ENCODE results near the gene SPRR1B. TPM values are rescaled to one million over a fixed set of nuclear protein-coding genes. Genes with fewer than 3 reads are reported as not detected.

Gene SPRR1B, protein sequence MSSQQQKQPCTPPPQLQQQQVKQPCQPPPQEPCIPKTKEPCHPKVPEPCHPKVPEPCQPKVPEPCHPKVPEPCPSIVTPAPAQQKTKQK
- polyA plus RNA-seq (2012; ENCODE audit: missing spikeins) = not detected

DNA sequence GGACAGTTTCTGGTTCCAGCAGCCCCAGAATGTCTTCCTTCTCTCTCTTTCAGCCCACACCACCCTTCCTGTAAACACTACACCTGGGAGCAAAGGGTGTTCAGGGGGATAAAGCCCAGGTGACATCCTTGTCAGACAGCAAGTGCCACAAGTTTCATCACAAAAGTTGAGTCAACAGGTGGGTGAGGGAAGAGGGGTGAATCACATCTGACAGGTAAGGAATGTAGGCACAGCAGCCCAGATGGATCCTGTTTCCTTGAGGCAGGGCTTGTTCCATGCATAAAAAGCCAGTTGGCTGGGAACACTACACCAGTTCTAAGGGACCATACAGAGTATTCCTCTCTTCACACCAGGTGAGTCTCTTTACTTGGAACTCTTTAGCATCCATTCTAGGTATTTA, at the start of gene SPRR1B:
SPRR1B (plus strand) TSS at position 309 of the 400 bp plus-strand sequence. CDS start 1,143 bp downstream, outside the sequence.
- FAIRE-seq (no peak), DNase-seq (ENCODE audit: insufficient read length) (no peak)
- TF ChIP-seq POLR2AphosphoS5 (IDR thresholded peaks at IDR 0.05; ENCODE audit: low read depth, low read length) = no peak
- TF ChIP-seq TAF1 (IDR thresholded peaks at IDR 0.05; ENCODE audit: borderline replicate concordance, low read depth, low read length) = no peak
- TF ChIP-seq POLR2A (IDR thresholded peaks at IDR 0.05; ENCODE audit: low read depth, low read length) = no peak

DNA sequence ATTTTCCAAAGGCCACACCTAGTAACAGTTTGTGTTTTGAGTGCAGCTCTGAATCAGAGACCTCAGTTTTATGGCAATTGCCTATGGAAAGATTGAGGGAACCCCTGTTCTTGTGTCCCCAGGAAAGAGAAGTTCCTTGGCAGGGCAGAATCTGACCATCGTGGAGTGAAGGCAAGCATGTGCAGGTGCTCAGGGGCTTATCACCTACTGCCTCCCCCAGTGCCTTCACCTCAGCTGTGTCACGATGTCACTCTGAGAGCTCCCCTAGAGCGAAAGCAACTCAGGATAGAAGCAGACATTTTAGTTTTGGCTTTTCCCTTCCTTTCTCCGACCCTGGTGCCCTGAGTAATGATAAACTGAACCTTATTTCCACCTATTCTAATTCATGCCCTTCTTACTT, 48.9 kb upstream of the SPRR1B start:
- FAIRE-seq = no peak

DNA sequence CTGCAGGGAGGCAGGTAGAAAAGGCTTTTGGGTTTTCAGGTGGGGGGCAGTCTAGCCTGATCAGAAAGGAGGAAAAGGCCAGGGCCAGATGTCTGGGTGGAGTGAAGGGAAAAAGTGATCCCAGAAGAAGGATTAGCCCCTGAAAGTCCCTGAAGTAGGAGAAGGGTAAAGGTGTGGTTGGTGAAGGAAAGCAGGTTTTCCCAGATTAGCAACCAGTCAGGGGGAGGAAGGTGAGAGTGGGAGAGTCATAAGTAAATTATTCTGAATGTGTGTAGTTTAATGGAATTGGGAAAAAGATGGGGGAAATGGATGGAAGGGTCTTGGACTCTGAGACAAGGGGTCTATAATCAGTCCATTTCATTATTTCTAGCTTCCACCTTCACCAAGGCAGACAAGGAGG, 47.8 kb upstream of the SPRR1B start:
- no peak for FAIRE-seq
- TF ChIP-seq POLR2A (IDR thresholded peaks at IDR 0.05; ENCODE audit: low read depth, low read length) (no peak), POLR2AphosphoS5 (IDR thresholded peaks at IDR 0.05; ENCODE audit: low read depth, low read length) (no peak), TAF1 (IDR thresholded peaks at IDR 0.05; ENCODE audit: borderline replicate concordance, low read depth, low read length) (no peak)
- no peak for DNase-seq (ENCODE audit: insufficient read length)

More for the DNA sequence above, 48.9 kb upstream of the SPRR1B start:
- TF ChIP-seq POLR2A (IDR thresholded peaks at IDR 0.05; ENCODE audit: low read depth, low read length) (no peak), TAF1 (IDR thresholded peaks at IDR 0.05; ENCODE audit: borderline replicate concordance, low read depth, low read length) (no peak), POLR2AphosphoS5 (IDR thresholded peaks at IDR 0.05; ENCODE audit: low read depth, low read length) (no peak)
- DNase-seq (ENCODE audit: insufficient read length) = no peak

DNA sequence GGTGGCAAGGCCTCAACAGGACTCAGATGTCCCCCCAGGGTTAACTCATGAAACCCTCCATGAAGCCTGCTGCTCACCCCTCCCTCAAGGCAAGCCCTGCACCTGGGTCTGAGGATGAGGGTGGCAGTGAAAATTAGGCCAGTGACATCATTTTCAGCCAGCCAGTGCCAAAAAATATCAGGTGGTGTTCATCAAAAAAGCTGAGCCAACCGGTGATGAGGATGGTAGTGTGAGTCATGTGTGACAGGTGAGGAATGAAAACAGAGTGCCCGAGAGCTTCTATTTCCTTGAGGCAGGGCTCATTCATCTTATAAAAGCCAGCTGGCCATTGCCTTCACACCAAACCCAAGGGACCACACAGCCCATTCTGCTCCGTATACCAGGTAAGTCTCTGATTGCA, 47.3 kb upstream of the SPRR1B start, which contains the start of gene SPRR1A:
SPRR1A (plus strand) TSS at position 339 of the 400 bp plus-strand sequence. CDS start 1,150 bp downstream, outside the sequence.
- TF ChIP-seq TAF1 (IDR thresholded peaks at IDR 0.05; ENCODE audit: borderline replicate concordance, low read depth, low read length) (no peak), POLR2A (IDR thresholded peaks at IDR 0.05; ENCODE audit: low read depth, low read length) (no peak), POLR2AphosphoS5 (IDR thresholded peaks at IDR 0.05; ENCODE audit: low read depth, low read length) (no peak)

DNA sequence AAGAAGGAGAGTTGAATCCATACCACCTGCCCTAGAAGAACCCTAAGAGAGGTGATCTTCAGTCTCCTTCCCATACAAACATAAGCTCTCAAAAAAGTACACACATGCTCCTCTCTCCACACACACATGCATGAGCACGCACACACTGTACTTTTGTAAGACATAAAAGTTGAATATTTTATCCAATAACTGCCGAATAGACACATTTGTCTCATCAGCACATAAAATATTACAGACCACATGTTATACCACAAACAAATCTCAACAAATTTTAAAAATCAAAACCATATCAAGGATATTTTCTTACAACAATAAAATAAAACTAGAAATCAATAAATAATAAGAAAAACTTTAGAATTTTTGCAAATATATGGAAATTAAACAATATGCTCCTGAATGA, 44.4 kb upstream of the SPRR1B start:
- FAIRE-seq (no peak), DNase-seq (ENCODE audit: insufficient read length) (no peak)

More for the DNA sequence above, 47.3 kb upstream of the SPRR1B start, which contains the start of gene SPRR1A:
- no peak for DNase-seq (ENCODE audit: insufficient read length)
- FAIRE-seq = no peak

DNA sequence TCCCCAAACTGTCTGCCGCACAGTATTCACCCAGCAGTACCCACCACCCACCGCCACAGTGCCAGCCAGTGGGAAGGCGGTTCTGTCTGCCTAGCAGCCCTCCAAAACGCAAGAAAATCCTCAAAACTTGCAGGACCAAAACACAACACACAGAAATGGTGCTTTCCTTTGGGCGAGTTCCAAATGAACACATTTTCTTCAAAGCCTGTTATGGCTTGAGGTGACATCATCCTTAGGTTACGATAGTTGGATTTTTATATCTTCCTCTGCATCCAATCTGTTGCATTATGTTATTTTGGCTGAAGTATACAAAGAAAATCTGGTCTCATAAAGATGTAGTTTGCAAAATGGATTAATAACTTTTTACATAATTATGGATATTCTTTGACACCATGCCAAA, 37.8 kb upstream of the SPRR1B start:
- TF ChIP-seq TAF1 (IDR thresholded peaks at IDR 0.05; ENCODE audit: borderline replicate concordance, low read depth, low read length) = no peak
- TF ChIP-seq POLR2AphosphoS5 (IDR thresholded peaks at IDR 0.05; ENCODE audit: low read depth, low read length) = no peak
- TF ChIP-seq POLR2A (IDR thresholded peaks at IDR 0.05; ENCODE audit: low read depth, low read length) = no peak
- DNase-seq (ENCODE audit: insufficient read length) = no peak
- no peak for FAIRE-seq

More for the DNA sequence above, 44.4 kb upstream of the SPRR1B start:
- TF ChIP-seq TAF1 (IDR thresholded peaks at IDR 0.05; ENCODE audit: borderline replicate concordance, low read depth, low read length) = no peak
- TF ChIP-seq POLR2AphosphoS5 (IDR thresholded peaks at IDR 0.05; ENCODE audit: low read depth, low read length) = no peak
- no peak for TF ChIP-seq POLR2A (IDR thresholded peaks at IDR 0.05; ENCODE audit: low read depth, low read length)

DNA sequence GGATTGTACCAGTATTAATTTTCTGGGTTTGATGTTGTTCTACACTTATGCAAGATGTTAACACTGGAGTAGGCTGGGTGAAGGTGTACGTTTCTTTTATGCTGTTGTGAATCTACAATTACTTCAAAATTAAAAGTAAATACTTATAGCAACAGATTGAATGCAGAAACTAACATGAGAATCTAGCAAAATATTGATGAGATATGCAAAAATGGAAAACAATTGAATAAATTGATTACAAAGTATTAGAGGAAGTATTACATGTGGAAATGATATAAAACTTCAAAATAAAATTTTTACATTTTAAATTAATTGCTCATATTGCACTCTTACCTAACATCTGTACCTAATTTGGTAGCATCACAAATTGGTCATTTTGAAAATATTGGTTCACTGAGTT, 35.2 kb upstream of the SPRR1B start:
- FAIRE-seq (no peak), DNase-seq (ENCODE audit: insufficient read length) (no peak)
- no peak for TF ChIP-seq POLR2A (IDR thresholded peaks at IDR 0.05; ENCODE audit: low read depth, low read length)
- TF ChIP-seq POLR2AphosphoS5 (IDR thresholded peaks at IDR 0.05; ENCODE audit: low read depth, low read length) = no peak
- TF ChIP-seq TAF1 (IDR thresholded peaks at IDR 0.05; ENCODE audit: borderline replicate concordance, low read depth, low read length) = no peak

DNA sequence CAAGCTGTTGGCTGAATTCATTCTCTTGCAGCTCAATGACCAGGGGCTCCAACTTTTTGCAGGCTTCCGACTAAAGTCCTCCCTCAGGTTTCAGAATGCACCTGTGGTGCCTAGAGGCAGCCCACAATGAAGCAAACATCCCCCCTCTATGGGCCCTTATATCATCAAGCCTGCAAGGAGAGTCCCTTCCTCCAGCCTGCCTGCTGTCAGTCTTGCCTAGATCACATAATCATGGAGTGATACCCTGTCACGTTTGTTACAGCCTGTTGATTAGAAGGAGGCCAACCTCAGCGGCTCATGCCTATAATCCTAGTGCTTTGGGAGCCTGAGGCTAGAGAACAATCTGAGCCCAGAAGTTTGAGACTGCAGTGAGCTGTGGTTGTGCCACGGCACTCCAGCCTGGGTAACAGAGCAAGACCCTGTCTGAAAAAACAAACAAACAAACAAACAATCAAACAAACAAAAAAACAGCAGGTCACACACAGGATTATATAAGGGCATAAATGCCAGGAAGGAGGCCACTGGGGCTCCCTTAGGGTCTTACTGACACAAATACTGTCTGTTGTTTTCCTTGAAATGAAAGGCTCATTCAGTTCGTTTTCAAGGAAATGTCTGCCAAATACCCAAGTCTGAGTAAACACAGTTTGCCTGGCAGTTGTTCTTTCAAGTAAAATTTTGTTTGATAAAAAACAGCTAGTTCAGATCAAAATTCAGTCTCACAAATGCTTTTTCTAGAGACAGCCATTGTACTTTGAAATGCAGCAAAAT, 34.2 kb upstream of the SPRR1B start:
- DNase-seq (ENCODE audit: insufficient read length) = no peak
- no peak for TF ChIP-seq POLR2A (IDR thresholded peaks at IDR 0.05; ENCODE audit: low read depth, low read length)
- no peak for TF ChIP-seq TAF1 (IDR thresholded peaks at IDR 0.05; ENCODE audit: borderline replicate concordance, low read depth, low read length)
- TF ChIP-seq POLR2AphosphoS5 (IDR thresholded peaks at IDR 0.05; ENCODE audit: low read depth, low read length) = no peak
- FAIRE-seq = no peak

DNA sequence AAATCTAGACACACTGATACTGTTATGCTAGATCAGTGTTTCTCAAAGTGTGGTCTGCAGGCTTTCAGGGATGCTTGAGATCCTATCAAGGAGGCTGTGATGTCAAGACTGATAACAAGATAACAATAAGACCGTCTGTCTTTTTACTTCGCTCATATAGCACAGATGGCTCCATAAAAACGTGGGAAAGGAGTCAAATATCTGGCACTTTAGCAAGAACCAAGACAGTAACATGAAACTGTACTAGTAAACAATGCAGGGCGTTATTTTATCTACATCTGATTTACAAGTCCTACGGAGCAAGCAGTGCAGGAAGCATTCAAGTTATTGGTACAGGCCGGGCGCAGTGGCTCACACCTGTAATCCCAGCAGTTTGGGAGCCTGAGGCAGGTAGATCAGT, 33.1 kb upstream of the SPRR1B start:
- TF ChIP-seq POLR2A (IDR thresholded peaks at IDR 0.05; ENCODE audit: low read depth, low read length) (no peak), TAF1 (IDR thresholded peaks at IDR 0.05; ENCODE audit: borderline replicate concordance, low read depth, low read length) (no peak)
- DNase-seq (ENCODE audit: insufficient read length) = no peak
- no peak for FAIRE-seq

DNA sequence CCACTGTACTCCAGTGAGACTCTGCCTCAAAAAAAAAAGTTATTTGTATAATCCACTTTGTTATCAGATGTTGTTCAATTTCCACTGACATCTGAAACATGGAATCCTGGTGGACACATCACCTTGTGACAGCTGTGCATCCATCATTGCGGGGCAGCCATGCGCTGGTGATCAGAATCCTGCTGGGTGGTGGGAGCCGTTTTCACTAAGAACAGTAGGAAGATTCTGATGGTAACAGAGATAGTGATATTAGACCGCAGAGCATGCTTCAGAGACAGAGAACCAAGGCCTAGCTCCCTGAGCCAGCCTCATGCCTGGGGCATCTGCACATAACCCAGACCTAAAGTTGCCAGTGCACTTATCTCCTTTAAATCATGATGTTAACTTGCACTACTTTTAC, 32.5 kb upstream of the SPRR1B start:
- TF ChIP-seq POLR2A (IDR thresholded peaks at IDR 0.05; ENCODE audit: low read depth, low read length) (no peak), POLR2AphosphoS5 (IDR thresholded peaks at IDR 0.05; ENCODE audit: low read depth, low read length) (no peak), TAF1 (IDR thresholded peaks at IDR 0.05; ENCODE audit: borderline replicate concordance, low read depth, low read length) (no peak)
- DNase-seq (ENCODE audit: insufficient read length) (no peak), FAIRE-seq (no peak)

DNA sequence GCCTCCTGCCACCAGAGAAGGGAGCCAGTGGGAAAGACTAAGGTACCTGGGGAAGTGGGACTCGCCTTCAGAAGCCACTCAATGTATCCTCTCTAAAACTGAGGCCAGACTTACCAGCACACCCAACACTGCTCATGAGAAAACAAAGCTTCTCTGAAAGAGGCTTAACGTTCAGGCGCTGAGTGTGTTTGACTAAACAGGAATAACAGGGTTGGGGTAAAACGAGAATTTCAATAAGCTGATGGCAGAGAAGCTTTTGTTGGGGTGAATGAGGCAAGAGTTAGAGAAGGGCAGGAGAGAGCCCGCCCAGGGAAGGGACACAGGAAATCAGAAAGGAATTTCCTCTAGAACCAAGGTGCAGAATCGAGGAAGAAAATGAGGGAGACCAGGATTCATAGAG, 31.2 kb upstream of the SPRR1B start:
- TF ChIP-seq POLR2A (IDR thresholded peaks at IDR 0.05; ENCODE audit: low read depth, low read length) (no peak), TAF1 (IDR thresholded peaks at IDR 0.05; ENCODE audit: borderline replicate concordance, low read depth, low read length) (no peak), POLR2AphosphoS5 (IDR thresholded peaks at IDR 0.05; ENCODE audit: low read depth, low read length) (no peak)
- DNase-seq (ENCODE audit: insufficient read length) (no peak), FAIRE-seq (no peak)

DNA sequence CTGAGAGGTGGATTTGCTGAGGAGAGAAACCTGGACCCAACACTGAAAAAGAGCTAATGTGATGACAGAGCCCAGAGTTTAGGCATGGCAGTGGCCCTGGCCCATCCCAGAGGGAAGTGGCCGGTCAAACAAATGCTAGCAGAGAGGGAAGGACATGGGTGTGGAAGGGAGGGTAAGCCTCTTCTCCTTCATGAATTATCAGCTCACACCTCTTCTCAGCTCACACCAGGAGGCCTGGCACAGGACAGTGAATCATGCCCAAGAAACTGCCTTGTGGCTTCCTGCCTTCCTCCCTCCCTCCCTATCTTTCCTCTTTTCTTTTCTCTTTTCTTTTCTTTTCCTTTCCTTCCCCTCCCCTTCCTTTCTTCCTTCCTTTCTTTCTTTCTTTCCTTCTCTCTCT, 30.7 kb upstream of the SPRR1B start:
- FAIRE-seq (no peak), DNase-seq (ENCODE audit: insufficient read length) (no peak)
- TF ChIP-seq POLR2A (IDR thresholded peaks at IDR 0.05; ENCODE audit: low read depth, low read length) (no peak), TAF1 (IDR thresholded peaks at IDR 0.05; ENCODE audit: borderline replicate concordance, low read depth, low read length) (no peak), POLR2AphosphoS5 (IDR thresholded peaks at IDR 0.05; ENCODE audit: low read depth, low read length) (no peak)
